ENCODE measurements around the gene SMAD1.
"Not testable (repeated sequence)": the region's sequence is repeated elsewhere in the genome, so short reads cannot be mapped to it uniquely, and the experiment has no call there.

SMAD1 gene

DNA sequence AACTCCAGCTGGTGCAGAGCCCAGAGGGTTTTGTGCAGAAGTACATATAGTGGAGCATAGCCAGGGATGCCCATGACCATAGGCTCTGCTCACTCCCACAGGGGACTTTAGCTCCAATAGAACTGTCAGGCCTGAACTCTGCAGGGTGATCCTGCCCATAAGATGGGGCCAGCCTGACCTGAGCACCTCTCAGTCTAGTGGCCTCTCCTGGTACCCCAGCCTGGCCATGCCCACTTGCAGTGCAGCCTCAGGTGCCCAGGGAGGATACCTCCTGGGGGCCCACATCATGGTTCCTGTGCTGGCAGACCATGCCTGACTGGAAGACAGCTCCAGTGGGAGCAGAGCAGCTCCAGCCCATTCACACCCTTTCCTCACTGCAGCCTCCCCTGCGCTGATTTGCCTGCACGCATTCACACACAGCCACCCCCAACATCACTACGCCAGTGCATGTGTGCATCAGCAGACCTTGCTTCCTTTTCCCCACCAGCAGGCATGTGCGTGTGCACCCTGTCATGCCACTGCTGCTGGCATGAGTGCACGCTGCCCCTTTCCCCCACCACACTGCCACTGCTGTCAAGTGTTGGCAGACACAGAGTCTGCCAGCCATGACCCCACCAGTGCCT is 84.5 kb downstream of the SMAD1 start:
- DNase-seq, result no peak

DNA sequence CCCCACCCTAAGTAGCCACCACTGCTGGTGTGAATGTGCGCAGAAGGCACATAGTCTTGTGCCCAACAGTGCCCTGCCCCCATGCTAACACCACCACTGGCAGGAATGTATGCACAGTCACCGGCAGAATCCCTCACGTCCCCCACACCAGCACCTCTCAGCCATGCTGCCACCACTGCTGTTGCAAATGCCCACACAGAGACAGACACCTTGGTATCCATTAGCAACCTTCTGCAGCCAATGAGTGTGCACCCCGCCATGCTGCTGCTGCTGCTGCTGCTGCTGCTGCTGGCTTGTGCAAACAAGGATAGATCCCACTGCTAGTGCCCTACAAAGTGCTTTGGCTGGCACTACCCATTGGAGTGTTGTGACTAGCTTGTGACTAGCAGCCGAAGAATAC is 85.1 kb downstream of the SMAD1 start:
- DNase-seq, result no peak

DNA sequence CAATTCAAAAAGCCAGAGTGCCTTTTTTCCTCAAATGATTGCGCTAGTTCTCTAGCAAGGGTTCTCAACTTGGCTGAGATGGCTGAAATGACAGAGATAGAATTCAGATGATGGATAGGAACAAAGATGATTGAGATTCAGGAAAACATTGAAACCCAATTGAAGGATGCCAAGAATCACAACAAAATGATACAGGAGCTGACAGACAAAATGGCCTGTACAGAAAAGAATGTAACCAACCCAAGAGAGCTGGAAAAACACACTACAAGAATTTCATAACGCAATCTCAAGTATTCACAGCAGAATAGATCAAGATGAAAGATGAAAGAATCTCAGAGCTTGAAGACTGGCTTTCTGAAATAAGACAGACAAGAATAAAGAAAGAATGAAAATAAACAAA is 85.9 kb downstream of the SMAD1 start:
- no peak for DNase-seq

DNA sequence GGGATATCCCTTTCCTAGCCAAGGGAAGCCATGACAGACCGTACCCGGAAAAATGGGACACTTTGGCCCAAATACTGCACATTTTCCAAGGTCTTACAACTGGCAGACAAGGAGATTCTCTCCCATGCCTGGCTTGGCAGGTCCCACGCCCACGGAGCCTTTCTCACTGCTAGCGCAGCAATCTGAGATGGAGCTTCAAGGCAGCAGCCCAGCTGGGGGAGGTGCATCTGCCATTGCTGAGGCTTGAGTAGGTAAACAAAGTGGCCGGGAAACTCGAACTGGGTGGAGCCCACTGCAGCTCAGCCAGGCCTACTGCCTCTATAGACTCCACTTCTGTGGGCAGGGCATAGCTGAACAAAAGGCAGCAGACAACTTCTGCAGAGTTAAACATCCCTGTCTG is 92.9 kb downstream of the SMAD1 start:
- not testable (repeated sequence) for DNase-seq

DNA sequence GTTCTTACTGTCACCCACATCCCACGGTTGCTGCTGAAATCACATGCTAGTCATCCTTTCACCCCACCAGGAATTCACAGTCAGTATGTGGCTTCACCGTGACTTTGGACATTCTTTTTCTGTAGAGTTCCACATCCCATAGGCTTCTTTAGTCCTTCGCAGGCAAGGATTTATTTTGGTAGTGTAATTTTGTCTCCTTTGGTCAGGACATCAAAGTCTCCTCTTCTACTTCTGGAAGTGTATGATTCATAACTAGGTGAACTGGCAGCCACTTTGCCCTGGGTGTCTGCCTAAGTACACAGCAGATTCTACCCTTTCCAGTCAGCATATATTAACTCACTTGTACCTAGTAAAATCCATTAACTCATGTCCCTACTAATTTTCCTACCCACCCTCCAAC is 99.3 kb downstream of the SMAD1 start:
- DNase-seq, result no peak

DNA sequence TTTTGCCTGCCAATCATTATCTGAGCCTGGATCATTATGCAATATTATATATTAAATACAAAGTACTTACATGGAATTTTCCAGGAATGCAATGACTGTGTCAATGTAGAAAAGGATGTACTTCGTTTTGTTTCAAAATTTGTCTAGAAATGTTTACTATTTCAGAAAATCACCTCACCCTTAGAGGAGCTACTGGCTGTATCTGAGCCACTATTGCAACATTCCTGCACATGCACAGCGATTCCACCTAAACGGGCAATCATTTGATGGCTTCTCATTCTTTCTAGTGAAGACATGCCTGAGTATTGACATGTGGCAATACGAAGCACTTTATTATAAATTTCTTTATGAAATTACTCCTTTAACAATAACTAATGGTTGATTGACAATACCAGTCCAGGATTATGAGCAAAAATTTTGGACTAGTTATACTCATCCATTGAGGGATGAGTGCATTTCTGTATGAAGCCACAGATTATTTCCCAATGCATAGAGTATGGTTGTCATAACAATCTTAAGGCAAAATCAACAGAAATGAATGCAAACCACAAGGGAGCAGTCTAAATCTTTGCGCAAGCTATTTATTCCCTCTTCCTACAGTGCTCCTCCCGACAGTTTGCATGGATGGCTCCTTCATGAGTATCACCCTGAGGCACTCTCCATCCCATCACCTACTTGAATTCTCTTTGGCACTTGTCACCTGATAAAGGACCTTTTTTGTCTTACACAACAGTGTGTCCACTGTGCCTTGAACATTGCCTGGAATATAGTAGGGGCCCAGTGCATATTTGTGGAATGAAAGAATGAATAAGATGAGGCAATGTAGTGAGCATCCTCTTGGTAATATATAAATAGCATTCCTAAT is 101.8 kb downstream of the SMAD1 start:
- DNase-seq, result no peak

DNA sequence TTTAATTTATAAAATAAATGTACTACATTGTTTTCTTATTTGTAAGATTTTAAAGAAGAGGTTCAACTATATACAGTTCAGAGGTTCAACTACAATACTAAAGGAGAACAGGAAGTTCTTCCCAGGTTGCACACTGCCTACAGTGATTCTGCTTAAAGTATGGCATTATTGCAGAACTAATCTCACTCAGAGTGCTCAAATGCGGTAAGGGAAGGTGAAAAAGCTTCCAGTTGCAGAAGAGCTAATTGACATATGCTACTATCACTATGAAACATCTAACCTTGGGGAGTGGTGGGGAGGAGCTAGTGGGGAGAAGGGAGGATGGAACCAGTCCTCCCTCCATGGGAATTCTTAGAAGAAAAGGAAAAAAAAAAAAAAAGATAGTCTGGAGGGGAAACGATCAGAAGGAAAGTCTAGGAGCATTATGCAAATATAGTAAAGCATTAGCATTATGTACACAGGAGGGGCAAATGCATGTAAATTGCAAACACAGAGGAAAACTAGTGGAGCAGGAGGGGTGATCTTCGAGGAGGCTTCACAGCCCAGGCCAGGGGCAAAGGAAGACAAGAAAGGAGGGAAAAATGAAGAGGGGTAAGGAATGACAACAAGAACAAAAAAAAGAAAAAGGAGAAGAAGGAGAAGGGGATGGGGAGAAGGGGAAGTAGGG is 105.6 kb downstream of the SMAD1 start:
- no peak for DNase-seq

DNA sequence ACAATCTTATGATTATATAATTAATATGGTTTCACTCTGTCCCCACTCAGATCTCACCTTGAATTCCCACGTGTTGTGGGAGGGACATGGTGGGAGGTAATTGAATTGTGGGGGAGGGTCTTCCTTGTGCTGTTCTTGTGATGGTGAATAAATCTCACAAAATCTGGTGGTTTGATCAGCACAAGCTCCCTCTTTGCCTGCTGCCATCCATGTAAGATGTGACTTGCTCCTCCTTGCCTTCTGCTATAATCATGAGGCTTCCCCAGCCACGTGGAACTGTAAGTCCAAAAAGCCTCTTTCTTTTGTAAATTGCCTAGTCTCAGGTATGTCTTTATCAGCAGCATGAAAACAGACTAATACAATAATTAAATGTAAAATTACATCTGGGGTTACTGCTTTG is 107.7 kb downstream of the SMAD1 start:
- DNase-seq, result not testable (repeated sequence)

DNA sequence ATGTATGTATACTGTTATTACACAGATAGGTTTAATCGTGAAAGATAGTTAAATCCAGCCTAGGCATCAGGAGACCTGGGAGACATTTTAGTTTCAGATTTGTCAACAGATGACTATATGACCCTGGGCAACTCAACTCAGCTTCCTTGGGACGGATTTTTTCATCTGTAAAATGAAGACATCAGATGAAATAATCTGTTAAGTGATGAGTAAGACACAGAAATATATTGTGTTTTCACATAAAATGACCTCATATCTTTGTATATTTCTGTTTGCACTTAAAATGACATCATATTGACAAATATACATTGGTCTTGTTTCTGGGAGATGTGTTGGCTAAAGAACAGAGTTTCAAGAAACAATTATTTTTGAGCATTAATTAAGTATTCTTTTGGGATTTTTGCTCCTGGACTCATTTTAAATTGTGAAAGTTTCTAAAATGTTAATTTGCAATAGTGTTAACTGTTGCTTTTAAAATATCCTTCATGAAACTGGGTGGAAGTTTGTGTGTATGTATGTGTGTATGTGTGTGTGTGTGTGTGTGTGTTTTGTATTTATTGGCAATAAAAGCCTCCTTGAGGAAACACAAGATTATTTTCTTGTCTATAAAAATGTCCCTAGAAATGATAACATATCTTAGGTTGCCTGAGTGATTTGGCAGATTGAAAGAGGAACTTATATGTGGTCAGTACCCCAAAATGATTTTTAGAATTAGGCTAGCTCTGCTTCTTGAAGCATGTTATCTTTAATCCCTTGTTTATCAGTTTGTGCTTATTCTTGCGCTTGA is 108.5 kb downstream of the SMAD1 start:
- no peak for DNase-seq

DNA sequence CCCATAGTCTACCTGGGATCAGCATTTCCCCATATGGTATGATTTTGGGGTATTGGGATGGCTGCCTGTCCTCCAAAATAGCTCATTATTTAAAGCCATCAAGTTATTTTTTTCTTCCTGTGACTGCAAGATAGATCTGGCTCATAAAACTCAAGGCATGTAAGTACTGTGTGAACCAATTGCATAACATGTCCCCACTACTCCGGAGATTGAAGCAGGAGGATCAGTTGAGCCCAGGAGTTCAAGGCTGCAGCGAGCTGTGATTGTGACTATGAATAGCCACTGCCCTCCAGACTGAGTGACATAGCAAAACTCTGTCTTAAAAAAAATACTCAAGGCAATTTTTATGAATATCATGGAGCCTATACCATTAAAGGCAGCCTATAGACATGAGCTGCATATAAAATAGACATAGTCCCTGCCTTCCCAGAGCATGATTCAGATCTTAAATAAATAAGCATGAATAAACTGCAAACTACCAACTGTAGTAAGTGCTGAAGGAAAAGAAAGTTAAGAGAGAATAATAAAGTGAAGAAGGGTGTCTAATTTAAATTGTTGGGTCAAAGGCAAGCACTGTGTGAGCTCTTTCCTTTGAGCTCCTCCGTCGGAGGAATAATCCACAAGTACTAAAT is 120.6 kb downstream of the SMAD1 start:
- no peak for DNase-seq

DNA sequence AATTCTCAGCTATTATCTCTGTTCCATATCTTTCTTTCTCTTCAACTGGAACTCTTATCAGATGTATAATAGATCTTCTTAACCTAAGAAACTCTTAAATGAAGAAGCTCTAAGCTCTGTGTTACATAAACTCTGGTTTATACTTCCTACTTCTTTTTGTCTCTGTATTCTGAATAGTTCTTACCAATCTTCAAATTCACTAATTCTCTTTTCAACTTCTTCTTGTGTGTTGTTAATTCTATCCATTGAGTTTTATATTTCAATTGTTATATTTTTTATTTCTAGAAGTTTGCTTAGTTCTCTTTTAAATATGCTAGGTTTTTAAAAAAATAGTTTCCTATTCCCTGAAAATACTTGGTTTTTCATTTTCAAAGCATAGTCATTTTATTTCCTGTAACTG is 124.3 kb downstream of the SMAD1 start:
- DNase-seq, result no peak
